Endothelial cell of umbilical vein (primary cell): ENCODE results near the gene PTPRF. TPM values are rescaled to one million over a fixed set of nuclear protein-coding genes. Genes with fewer than 3 reads are reported as not detected.

Experiments
- BruUV-seq: library from RNA; stranded (reverse); fragments of 400-500 nt; replicated peaks from 2 replicates; lab custom pipeline; 2021; lab: Mats Ljungman, UMichigan
- CTCF ChIA-PET: fragments of 300-600, 350-600 bp; sonication (Branson Sonifier 250); formaldehyde crosslinking; loops from one replicate; lab custom pipeline; 2021; ENCODE audit warnings: antibody characterized with exemption, inconsistent platforms; lab: Charles Lee
- POLR2A ChIA-PET: fragments of 300-600, 350-600 bp; sonication (Branson Sonifier 250); formaldehyde crosslinking; loops from one replicate; lab custom pipeline; 2021; ENCODE audit warnings: antibody characterized with exemption, inconsistent platforms; lab: Charles Lee
- DNase-seq: peaks from one replicate; pipeline ENCODE4 v3.0.0-alpha.2; 2011; ENCODE audit warnings: low read depth, low spot score
- FAIRE-seq: peaks from 2 replicates; lab custom pipeline; 2011; peaks lifted over from hg19 to GRCh38; lab: Jason Lieb, UNC
- H2AFZ ChIP-seq: 2 replicates; pipeline ENCODE4 v1.6.0; 2012; ENCODE audit warnings: low read depth, low read length, control low read depth, inconsistent platforms
- H3K27ac ChIP-seq: 2 replicates; pipeline ENCODE4 v1.5.1; 2011; ENCODE audit warnings: low read depth, mild to moderate bottlenecking, control low read depth, low read length, moderate library complexity; ENCODE audit not compliant: insufficient read depth
- H3K27me3 ChIP-seq, 2 experiments: 2 replicates each; pipeline versions ENCODE4 v1.6.0 to v1.6.1; 2011; ENCODE audit warnings: low read length in 2 of 2, mixed read lengths in 1 of 2; ENCODE audit not compliant: control insufficient read depth in 2 of 2, insufficient read depth in 2 of 2
- H3K36me3 ChIP-seq, 2 experiments: 2 replicates in 1 of 2; 3 replicates in 1 of 2; pipeline ENCODE4 v1.5.1; 2011; ENCODE audit warnings: low read length in 2 of 2, mild to moderate bottlenecking in 1 of 2, moderate library complexity in 1 of 2; ENCODE audit not compliant: control insufficient read depth in 2 of 2, insufficient read depth in 2 of 2; ENCODE audit errors: extremely low read depth in 1 of 2
- H3K4me1 ChIP-seq: 3 replicates; pipeline ENCODE4 v1.5.1; 2011; ENCODE audit warnings: mild to moderate bottlenecking, low read length; ENCODE audit not compliant: control insufficient read depth, insufficient read depth; ENCODE audit errors: extremely low read depth
- H3K4me2 ChIP-seq: 2 replicates; pipeline ENCODE4 v1.6.1; 2011; ENCODE audit warnings: low read length, control low read depth, mixed read lengths; ENCODE audit not compliant: insufficient read depth
- H3K4me3 ChIP-seq, 3 experiments: fragments of 200-600 bp in 1 of 3; sonication (generic), shearing (Covaris generic) in 1 of 3; replicated peaks in 1 of 3; 2 replicates each; pipeline ENCODE4 v1.5.1; 2011 to 2016; ENCODE audit warnings: control low read depth in 3 of 3, low read length in 3 of 3, mild to moderate bottlenecking in 2 of 3, inconsistent platforms in 1 of 3, low read depth in 1 of 3, moderate library complexity in 1 of 3; ENCODE audit not compliant: insufficient read depth in 1 of 3
- H3K79me2 ChIP-seq: 2 replicates; pipeline ENCODE4 v1.6.0; 2012; ENCODE audit warnings: low read length, inconsistent platforms; ENCODE audit not compliant: control insufficient read depth, insufficient read depth
- H3K9ac ChIP-seq: replicated peaks from 2 replicates; pipeline ENCODE3; 2011; ENCODE audit warnings: low read length, control low read depth; ENCODE audit not compliant: insufficient read depth; ENCODE audit errors: extremely low read depth
- H3K9me1 ChIP-seq: replicated peaks from 3 replicates; pipeline ENCODE4 v1.6.0; 2011; ENCODE audit warnings: mild to moderate bottlenecking, low read length; ENCODE audit not compliant: control insufficient read depth, insufficient read depth; ENCODE audit errors: extremely low read depth
- H3K9me3 ChIP-seq: replicated peaks from 2 replicates; pipeline ENCODE4 v1.5.1; 2012; ENCODE audit warnings: low read length, inconsistent platforms; ENCODE audit not compliant: control insufficient read depth, insufficient read depth
- H4K20me1 ChIP-seq: replicated peaks from 2 replicates; pipeline ENCODE3; 2011; ENCODE audit warnings: mild to moderate bottlenecking, low read length; ENCODE audit not compliant: control insufficient read depth, insufficient read depth; ENCODE audit errors: extremely low read depth
- EZH2 ChIP-seq: IDR thresholded peaks from 2 replicates; pipeline ENCODE4 v1.6.1; 2012; ENCODE audit warnings: borderline replicate concordance, low read depth, mild to moderate bottlenecking, moderate library complexity, low read length, inconsistent platforms; ENCODE audit not compliant: severe bottlenecking
- FOS ChIP-seq: IDR thresholded peaks from 2 replicates; pipeline ENCODE4 v1.6.1; 2011; ENCODE audit warnings: mild to moderate bottlenecking, low read length, moderate library complexity, borderline replicate concordance; ENCODE audit not compliant: insufficient read depth
- GATA2 ChIP-seq: IDR thresholded peaks from 2 replicates; pipeline ENCODE4 v1.7.0; 2011; ENCODE audit warnings: low read depth, mild to moderate bottlenecking, moderate library complexity, mixed read lengths, low read length; ENCODE audit not compliant: insufficient read length, insufficient read depth
- JUN ChIP-seq: IDR thresholded peaks from 2 replicates; pipeline ENCODE4 v1.6.1; 2011; ENCODE audit warnings: borderline replicate concordance, low read depth; ENCODE audit not compliant: insufficient read length, insufficient read depth
- MYC ChIP-seq: IDR thresholded peaks from one replicate; pipeline ENCODE4 v1.6.1; 2011; ENCODE audit warnings: mild to moderate bottlenecking, low read depth, low read length
- POLR2A ChIP-seq: IDR thresholded peaks from 2 replicates; pipeline ENCODE4 v1.6.1; 2012; ENCODE audit warnings: low read depth, mild to moderate bottlenecking, control low read depth, low read length
- POLR2AphosphoS5 ChIP-seq: IDR thresholded peaks from 2 replicates; pipeline ENCODE4 v1.6.1; 2012; ENCODE audit warnings: low read depth, mild to moderate bottlenecking, control low read depth, low read length, moderate library complexity; ENCODE audit not compliant: insufficient read depth
- dilution Hi-C: fragments of 300-500 bp; cut with MboI; formaldehyde crosslinking; loops from one replicate; pipeline ENCODE4 v1.15.0; 2019; ENCODE audit warnings: low sequenced_read_pairs; ENCODE audit not compliant: extremely low pct_ligation_motif_present
- intact Hi-C: fragments of 100-400 bp; cut with micrococcal nuclease; formaldehyde crosslinking; loops from one replicate; pipeline ENCODE4 v1.10.0; 2022
- polyA plus RNA-seq, 4 experiments: library from polyadenylated mRNA; depleted of rRNA in 3 of 4; stranded (reverse) in 3 of 4; unstranded in 1 of 4; fragments of >200 nt; gene quantifications; 2 replicates each; pipeline versions ENCODE4 v1.2.1 to v1.2.3, GENCODE V29; 2011 to 2012; ENCODE audit warnings: missing spikeins in 1 of 4
- total RNA-seq: library from RNA; stranded (reverse); gene quantifications from 2 replicates; pipeline ENCODE4 v1.2.3, GENCODE V29; 2021
- TF ChIP-seq, protein P1 (sequence below), 2 donors: IDR thresholded peaks; 1 replicate in 1 of 2; 2 replicates in 1 of 2; pipeline ENCODE4 v1.5.1; 2011; ENCODE audit warnings: low read length in 2 of 2, mild to moderate bottlenecking in 2 of 2, moderate library complexity in 2 of 2, control low read depth in 1 of 2, inconsistent platforms in 1 of 2, low read depth in 1 of 2; ENCODE audit not compliant: insufficient read depth in 1 of 2; ENCODE audit errors: extremely low read depth in 1 of 2
- TF ChIP-seq, protein P2 (sequence below): IDR thresholded peaks from 2 replicates; pipeline ENCODE4 v1.6.1; 2011; ENCODE audit not compliant: insufficient read depth, insufficient read length

Gene PTPRF
- total and polyA plus RNA-seq, 2 donors (not counting 3 experiments of a cell fraction or from before 2014, with no cell fraction given), result 217 to 338 TPM

DNA sequence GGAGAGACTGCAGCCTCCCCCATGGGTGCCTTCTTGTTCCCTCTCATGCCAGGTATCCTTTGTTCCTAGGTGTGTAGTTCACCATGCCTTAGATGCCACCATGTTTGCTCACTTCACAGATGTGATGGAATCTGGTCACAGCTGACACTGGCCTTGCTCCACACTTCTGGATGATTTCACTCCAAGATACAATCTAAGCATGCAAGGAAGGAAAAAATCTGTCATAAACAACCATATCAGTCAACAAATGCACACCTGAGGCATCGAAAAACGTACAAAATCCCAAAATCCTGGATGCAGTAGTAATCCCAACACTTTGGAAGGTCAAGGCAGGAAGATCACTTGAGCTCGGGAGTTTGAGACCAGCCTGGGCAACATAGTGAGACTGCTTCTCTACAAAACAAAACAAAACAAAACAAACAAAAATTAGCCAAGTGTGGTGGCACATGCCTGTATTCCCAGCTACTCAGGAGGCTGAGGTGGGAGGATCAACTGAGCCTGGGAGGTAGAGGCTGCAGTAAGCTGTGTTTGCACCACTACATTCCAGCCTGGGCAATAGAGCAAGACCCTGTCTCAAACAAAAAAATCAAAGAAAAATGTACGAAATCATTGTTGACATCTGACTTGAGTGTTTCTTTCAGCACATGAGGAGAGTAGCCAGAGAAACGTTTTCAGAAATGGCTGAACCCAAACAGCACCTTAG is 17.1 kb upstream of the PTPRF start:
- Histone ChIP-seq H3K27me3 (no peaks in the 10 kb centered on the region), H3K4me2 (no peak overlapping the region), H2AFZ (no peak overlapping the region), H3K79me2 (no peaks in the 10 kb centered on the region), H3K4me3 (no peak overlapping the region), H3K27ac (no peak overlapping the region), H3K36me3 (no peaks in the 10 kb centered on the region), H4K20me1 (no peaks in the 10 kb centered on the region), H3K4me1 (no peaks in the 10 kb centered on the region), H3K9me1 (no peaks in the 10 kb centered on the region), H3K9me3 (no peaks in the 10 kb centered on the region), H3K9ac (no peak overlapping the region)
- TF ChIP-seq POLR2A, result no peak
- TF ChIP-seq, protein P1, sequence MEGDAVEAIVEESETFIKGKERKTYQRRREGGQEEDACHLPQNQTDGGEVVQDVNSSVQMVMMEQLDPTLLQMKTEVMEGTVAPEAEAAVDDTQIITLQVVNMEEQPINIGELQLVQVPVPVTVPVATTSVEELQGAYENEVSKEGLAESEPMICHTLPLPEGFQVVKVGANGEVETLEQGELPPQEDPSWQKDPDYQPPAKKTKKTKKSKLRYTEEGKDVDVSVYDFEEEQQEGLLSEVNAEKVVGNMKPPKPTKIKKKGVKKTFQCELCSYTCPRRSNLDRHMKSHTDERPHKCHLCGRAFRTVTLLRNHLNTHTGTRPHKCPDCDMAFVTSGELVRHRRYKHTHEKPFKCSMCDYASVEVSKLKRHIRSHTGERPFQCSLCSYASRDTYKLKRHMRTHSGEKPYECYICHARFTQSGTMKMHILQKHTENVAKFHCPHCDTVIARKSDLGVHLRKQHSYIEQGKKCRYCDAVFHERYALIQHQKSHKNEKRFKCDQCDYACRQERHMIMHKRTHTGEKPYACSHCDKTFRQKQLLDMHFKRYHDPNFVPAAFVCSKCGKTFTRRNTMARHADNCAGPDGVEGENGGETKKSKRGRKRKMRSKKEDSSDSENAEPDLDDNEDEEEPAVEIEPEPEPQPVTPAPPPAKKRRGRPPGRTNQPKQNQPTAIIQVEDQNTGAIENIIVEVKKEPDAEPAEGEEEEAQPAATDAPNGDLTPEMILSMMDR (IDR thresholded peaks at IDR 0.05; ENCODE audit: extremely low read depth in 1 of 2, insufficient read depth in 1 of 2, low read depth in 1 of 2, low read length in 2 of 2), result no peak
- TF ChIP-seq GATA2, result no peak
- no peak for TF ChIP-seq POLR2AphosphoS5
- TF ChIP-seq, protein P2, sequence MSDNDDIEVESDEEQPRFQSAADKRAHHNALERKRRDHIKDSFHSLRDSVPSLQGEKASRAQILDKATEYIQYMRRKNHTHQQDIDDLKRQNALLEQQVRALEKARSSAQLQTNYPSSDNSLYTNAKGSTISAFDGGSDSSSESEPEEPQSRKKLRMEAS, result no peak
- no peak for TF ChIP-seq JUN
- TF ChIP-seq EZH2, result no peak
- TF ChIP-seq FOS, result no peak
- no peak for TF ChIP-seq MYC
- dilution Hi-C loops (no loop called here), intact Hi-C loops (no loop called here)
- no TSS peak for BruUV-seq
- POLR2A ChIA-PET, result no interaction called here
- CTCF ChIA-PET, result no interaction called here
- DNase-seq, result no peak
- no peak for FAIRE-seq
